HG02623 (cell line): ENCODE results near the gene RPTOR.
"Not testable (repeated sequence)": the region's sequence is repeated elsewhere in the genome, so short reads cannot be mapped to it uniquely, and the experiment has no call there.

ENCODE experiments used
- ATAC-seq: cut with Tn5 transposase; IDR thresholded peaks from one replicate; pipeline ENCODE4 v1.9.1; 2021; ENCODE audit warnings: moderate library complexity; ENCODE audit not compliant: unreplicated experiment

RPTOR gene

DNA sequence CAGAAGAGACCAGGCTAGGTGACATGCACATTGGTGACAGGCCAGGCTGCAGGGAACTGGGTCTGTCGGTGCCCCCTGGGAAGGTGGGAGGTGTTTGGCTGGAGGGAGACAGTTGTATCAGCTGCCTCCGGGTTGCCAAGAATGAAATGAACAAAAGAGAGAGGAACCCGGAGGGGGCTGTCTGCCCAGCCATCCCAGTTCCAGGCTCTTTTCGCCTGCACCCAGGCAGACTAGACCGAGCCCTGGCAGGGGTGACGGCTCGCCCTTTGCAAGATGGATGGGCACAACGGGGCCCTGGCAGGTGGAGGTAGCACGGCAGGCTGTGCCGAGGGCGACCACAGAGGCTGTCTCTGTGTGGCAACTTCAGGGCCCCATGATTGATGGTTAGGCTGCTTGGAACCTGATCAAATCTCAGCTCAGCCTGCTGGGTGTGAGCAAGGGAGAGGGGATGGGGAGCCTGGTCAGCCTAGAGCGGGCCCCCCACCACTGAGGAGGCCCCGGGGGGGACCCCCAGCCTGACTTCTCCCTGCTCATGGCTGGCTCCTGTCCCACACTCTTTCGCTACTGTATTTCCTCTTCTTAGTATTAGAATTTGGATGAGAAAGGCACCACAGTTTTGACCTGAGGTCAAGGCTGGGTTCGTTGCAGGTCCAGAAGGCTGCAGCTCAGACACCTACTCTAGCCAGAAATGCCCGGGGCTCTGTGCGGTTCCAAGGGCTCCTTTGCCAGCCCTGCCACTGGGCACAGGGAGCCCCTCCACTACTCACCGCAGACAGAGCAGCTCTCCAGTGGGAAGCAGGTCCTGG, 328.1 kb downstream of the RPTOR start:
- ATAC-seq: no peak

DNA sequence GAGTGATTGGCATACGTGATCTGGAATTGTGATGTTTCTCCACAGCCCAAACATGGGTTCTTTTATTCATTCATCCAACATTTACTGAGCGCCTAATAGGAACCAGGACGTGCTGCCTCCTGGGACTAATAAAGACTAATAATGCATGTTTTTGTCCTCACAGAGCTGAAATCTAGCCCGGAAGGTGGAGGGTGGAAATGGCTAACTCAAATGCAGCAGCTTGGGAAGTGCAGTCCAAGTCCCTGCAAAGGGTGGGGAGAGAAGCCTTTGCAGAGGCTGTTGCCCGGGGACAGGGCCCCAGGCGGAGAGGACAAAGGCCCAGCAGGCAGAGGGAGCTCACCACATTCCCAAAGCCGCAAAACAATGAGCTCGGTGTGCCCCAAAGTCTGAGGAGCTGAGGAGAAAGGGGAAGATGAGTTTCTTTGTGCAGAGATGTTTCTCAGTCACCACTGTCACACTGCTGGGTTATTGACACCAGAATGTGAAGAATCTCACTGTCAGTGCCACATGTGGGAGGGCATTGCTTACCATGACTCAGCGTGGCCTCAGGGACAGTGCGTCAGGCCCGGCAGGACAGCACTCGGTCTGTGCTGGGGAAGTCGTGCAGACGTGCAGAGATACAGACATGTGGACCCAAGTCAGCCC, 328.8 kb downstream of the RPTOR start:
- no peak for ATAC-seq

DNA sequence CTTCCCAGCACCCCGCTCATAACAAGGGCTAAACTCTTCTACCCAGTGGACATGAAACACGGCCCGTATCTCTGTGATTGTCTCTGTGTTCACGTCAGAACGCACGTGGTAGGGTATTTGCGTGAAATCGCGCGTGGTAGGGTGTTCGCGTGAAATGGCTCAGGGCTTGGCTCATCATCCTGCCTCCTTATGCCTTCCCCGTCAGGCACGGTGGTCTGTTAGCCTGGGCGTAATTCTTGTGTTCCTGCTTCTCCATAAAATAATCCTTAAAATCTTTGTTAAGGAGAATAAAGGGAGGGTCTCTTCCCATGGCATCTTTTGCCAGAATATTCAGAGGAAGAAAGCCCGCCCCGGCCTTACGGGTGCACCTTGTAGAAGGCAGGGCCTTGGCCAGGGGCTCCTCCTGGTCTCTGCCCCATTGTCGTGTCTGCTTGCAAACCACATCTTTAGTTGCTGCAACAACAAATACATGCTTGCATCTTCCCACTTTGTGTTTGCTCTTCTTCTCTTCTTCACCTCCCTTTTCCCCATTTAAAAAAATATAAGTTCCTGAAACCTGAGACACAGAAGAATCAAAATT, 330.3 kb downstream of the RPTOR start:
- ATAC-seq: no peak

- not testable (repeated sequence) for ATAC-seq
These were observed 330.9 kb downstream of the RPTOR start for GRCh38 chr17:80875480-80875995.

GRCh38 chr17:80876456-80876949, 331.9 kb downstream of the RPTOR start:
- not testable (repeated sequence) for ATAC-seq

- ATAC-seq: peak; percentile 77
These were observed 332.5 kb downstream of the RPTOR start for GRCh38 chr17:80876950-80877728.

DNA sequence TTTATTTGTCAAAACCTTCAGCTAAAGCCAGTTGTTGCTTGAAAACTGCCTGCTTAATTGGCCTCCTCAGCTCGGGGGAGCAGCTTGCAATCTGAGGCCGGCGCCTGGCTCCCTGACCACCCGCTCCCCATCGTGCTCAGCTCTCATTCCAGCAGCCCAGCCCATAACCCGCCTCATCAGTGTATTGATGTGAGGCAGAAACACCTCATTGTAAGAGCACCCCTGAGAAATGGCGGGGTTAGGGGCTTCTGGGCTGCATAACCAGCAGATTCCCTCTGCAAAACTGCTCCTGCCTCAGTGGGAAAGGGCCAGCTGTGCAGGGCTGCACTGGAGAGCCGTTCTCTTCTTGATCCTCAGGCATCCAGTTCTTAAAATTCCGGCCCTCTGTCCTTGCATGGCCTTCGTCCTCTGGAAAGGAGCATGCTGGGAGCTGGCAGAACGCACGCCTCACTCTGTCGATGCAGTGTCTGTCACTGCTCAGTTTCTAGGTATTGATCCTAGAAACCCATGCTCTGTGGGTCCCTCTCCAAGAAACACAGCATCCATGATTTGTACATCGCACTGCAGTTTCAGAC, 333.2 kb downstream of the RPTOR start:
- no peak for ATAC-seq

DNA sequence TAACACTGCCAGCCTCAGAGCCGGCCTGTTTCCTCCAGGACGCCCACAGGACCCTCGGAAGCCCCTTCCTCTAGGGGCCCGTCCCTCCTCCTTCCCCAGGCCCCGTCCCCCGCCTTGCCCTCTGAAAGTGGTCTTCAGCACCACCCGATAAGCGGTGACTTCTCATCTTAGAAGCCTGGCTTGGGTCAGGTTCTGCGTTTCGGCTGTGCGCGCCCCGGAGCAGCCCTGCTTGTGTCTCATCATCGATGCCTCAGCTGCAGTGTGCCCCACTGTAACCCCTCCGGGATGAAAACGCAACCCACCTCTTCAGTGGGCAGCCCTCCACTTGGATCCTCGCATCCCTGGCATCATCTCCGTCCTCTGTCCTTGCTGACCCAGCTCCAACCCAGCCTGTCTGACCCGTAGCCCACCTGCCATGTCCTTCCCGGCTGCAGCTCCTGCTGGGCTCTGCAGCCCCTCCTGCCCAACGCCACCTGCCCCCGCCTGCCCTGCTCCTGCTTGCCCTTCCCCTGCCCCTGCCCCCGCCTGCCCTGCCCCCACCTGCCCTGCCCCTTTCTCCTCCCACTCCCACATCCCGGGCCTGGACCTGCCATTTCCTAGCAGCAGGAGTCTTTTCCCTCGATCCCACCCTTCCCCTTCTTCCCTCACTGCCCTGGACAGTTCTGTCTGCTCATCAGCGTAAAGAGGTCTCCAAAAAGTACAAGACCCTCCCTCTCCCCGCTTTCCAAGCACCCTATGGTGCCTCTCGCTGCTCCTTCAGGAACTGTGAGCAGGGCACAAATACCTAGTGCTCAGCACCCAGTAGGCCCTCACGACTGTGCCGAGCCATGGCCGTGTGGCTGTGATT, 334.5 kb downstream of the RPTOR start:
- no peak for ATAC-seq

GRCh38 chr17:80879723-80880647, 335.3 kb downstream of the RPTOR start:
- no peak for ATAC-seq

DNA sequence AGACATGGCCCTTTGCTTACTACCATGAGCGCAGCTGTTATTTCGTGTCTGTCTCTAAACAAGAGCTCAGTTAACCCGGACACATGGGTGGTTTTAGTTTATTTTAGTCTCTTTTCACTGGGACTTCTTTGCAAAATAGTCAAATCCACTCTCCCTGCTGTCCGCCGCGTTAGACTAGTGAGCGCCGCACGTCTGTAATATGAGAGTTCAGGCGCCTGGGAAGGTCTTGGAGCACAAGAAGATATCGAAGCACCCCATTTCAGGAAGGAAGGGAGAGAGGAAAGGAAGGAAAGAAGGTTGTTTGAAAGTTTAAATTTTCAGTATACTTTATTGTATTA, 336.0 kb downstream of the RPTOR start:
- no peak for ATAC-seq

GRCh38 chr17:80881306-80881705, 336.7 kb downstream of the RPTOR start:
- ATAC-seq: no peak

GRCh38 chr17:80882323-80882722, 337.7 kb downstream of the RPTOR start:
- no peak for ATAC-seq

- ATAC-seq: no peak
These were observed 338.5 kb downstream of the RPTOR start for GRCh38 chr17:80882926-80883685.

DNA sequence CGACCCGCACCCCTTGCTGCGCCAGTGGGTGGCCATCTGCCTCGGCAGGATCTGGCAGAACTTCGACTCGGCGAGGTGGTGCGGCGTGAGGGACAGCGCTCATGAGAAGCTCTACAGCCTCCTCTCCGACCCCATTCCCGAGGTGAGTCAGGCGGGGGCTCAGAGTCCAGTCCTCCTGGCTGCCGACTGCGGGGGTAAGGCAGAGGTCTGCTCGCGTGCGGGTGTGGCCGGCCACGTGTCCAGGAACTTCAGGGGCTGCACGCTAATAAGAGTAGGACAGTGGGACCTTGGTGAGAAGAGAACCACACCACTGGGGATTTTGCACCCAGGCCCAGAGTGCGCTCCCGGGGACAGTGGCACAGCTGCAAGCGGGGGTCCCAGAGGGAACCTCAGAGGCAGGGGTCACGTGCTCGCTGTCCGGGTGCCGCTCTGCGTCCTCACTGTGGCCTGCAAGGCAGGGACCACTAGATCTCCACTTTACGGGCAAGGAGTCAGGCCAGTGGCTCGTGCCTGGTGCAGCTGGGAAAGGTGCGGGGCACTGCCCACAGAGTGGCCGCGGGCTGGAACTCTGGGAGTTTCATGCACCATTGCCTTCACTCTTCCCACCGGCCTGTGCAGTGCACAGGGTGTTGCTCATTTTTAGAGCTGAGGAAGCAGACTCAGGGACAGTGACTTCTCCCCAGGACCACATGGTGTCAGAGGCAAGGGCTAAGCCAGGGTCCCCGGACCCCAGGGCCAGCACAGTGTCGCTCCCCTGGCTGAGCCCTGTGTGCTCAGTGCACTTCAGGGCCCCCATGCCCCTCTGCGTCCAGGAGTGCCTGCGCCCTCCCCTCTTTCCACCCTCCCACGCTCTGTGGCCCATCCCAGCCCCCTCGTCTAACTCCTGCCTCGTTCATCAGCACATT, 339.4 kb downstream of the RPTOR start:
- ATAC-seq: no peak

GRCh38 chr17:80884811-80885210, 340.2 kb downstream of the RPTOR start:
- no peak for ATAC-seq

DNA sequence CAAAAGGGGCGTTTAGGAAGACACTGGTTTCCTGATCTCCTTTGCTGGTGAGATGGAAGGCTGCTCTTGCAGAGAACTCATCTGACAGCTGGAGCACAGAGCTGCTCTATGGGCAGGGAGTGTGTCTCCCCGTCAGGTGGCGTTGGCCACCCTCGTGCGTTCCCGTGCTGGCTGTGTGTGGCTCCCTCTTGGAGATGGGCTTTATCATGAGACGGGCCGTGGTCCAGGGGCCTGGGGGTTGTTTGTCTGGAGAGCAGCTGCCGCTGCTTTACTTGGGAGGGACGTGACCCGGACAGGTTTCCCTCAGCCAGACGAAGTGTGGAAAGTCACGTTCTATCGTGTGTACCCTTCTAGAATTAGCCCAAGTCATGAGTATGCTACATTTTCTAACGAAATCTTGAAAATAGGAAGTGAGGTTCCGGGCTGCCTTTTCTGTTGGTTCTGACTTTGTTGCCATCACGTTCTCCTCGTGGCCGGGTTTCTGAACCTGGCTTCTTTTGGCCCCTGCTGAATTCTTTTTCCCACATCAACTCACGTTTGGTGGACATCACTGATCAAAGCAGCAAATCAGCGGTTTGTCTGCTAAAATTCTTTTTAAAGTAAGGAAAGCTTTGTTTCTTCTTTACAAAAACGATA, 341.4 kb downstream of the RPTOR start:
- no peak for ATAC-seq
